Endothelial cell of umbilical vein (primary cell): Measurements from ENCODE around the gene SYNCRIP. TPM values are rescaled to one million over a fixed set of nuclear protein-coding genes. Genes with fewer than 3 reads are reported as not detected.

Experiments
- polyA plus RNA-seq, 4 experiments: library from polyadenylated mRNA; depleted of rRNA in 3 of 4; stranded (reverse) in 3 of 4; unstranded in 1 of 4; fragments of >200 nt; gene quantifications; 2 replicates each; pipeline versions ENCODE4 v1.2.1 to v1.2.3, GENCODE V29; 2011 to 2012; ENCODE audit warnings: missing spikeins in 1 of 4
- small RNA-seq: library from RNA; depleted of rRNA; stranded (forward); fragments of <200 nt; gene quantifications from one replicate; pipeline ENCODE3, GENCODE V24; 2012; ENCODE audit warnings: low replicate concordance, low read depth; ENCODE audit not compliant: insufficient read depth, insufficient read length
- total RNA-seq: library from RNA; stranded (reverse); gene quantifications from 2 replicates; pipeline ENCODE4 v1.2.3, GENCODE V29; 2021

The SYNCRIP gene
- total and polyA plus RNA-seq, 2 donors (not counting 3 experiments of a cell fraction or from before 2014, with no cell fraction given): 16.3 to 155 TPM

Small RNA genes within 50 kb of the gene (small RNA-seq; reads per million reads assigned to genes)
- not detected for gene SNORD50B

Other genes starting within 250 kb of the SYNCRIP start
- gene NT5E, start 192.8 kb downstream of the SYNCRIP start, total RNA-seq: 48.2 and 115 TPM in 2 replicates
- 59.3 and 110 TPM in 2 replicates for gene NT5E, start 192.8 kb downstream of the SYNCRIP start, polyA plus RNA-seq
- 64.9 and 74.3 TPM in 2 replicates for gene SNX14, start 49.0 kb downstream of the SYNCRIP start, total RNA-seq
- 32.0 and 41.3 TPM in 2 replicates for gene SNX14, start 49.0 kb downstream of the SYNCRIP start, polyA plus RNA-seq